H1 (cell line): Measurements from ENCODE around the gene DDAH2. TPM values are rescaled to one million over a fixed set of nuclear protein-coding genes. Genes with fewer than 3 reads are reported as not detected.

Source experiments
- ATF2 ChIP-seq: IDR thresholded peaks from 2 replicates; pipeline ENCODE4 v1.6.1; 2012; ENCODE audit warnings: low read length, inconsistent platforms
- BACH1 ChIP-seq: IDR thresholded peaks from 2 replicates; pipeline ENCODE4 v1.6.1; 2012; ENCODE audit warnings: low read length, improper control_type of control experiment
- BCL11A ChIP-seq, 2 experiments: IDR thresholded peaks; one replicate each; pipeline ENCODE4 v1.6.1; 2011; ENCODE audit warnings: low read depth in 2 of 2, low read length in 2 of 2, mild to moderate bottlenecking in 2 of 2
- CHD7 ChIP-seq: fragments of 300-600 bp; sonication (generic); IDR thresholded peaks from 2 replicates; pipeline ENCODE4 v1.7.1; 2012; ENCODE audit warnings: low read length, moderate library complexity, mild to moderate bottlenecking, inconsistent platforms; ENCODE audit not compliant: insufficient replicate concordance
- JUN ChIP-seq: IDR thresholded peaks from 2 replicates; pipeline ENCODE4 v1.6.1; 2011; ENCODE audit warnings: low read depth, mild to moderate bottlenecking, improper control_type of control experiment, low read length
- KDM1A ChIP-seq: fragments of 200-600, 300-600 bp; sonication (generic); IDR thresholded peaks from 2 replicates; pipeline ENCODE4 v1.7.1; 2016; ENCODE audit warnings: mild to moderate bottlenecking, low read length, borderline replicate concordance
- NANOG ChIP-seq: IDR thresholded peaks from 2 replicates; pipeline ENCODE4 v1.6.1; 2011; ENCODE audit warnings: low read length, low read depth, mild to moderate bottlenecking, inconsistent platforms; ENCODE audit not compliant: insufficient read depth, poor library complexity, severe bottlenecking
- RBBP5 ChIP-seq: IDR thresholded peaks from 2 replicates; pipeline ENCODE4 v1.7.1; 2012; ENCODE audit warnings: low read depth, mild to moderate bottlenecking, inconsistent platforms, low read length, moderate library complexity, borderline replicate concordance
- SIX5 ChIP-seq: IDR thresholded peaks from 2 replicates; pipeline ENCODE4 v1.6.1; 2011; ENCODE audit warnings: mild to moderate bottlenecking, low read depth, low read length
- SUZ12 ChIP-seq: fragments of 200-600 bp; sonication (generic); IDR thresholded peaks from 2 replicates; pipeline ENCODE4 v1.6.1; 2012; ENCODE audit warnings: mild to moderate bottlenecking, inconsistent platforms, low read length, moderate library complexity, mixed read lengths
- TEAD4 ChIP-seq: IDR thresholded peaks from 2 replicates; pipeline ENCODE4 v1.6.1; 2012; ENCODE audit warnings: low read depth, low read length, inconsistent platforms, mixed read lengths
- polyA plus RNA-seq, 7 experiments: library from polyadenylated mRNA; depleted of rRNA in 3 of 7; stranded (reverse) in 5 of 7; unstranded in 2 of 7; fragments of >200 nt in 5 of 7; fragments of 200-250 nt in 2 of 7; gene quantifications; 1 replicate in 5 of 7; 2 replicates in 1 of 7; 4 replicates in 1 of 7; pipeline versions ENCODE4 v1.2.1 to v1.2.3, GENCODE V29; 2011 to 2013; ENCODE audit warnings: missing spikeins in 2 of 7, mixed read lengths in 2 of 7
- total RNA-seq: library from RNA; stranded (reverse); fragmentation: NEBNext Ultra II Directional; extraction: Animal tissue kit (Norgen Biotek cat#: 25700); gene quantifications from 2 replicates; pipeline ENCODE4 v1.2.1, GENCODE V29; 2021

The DDAH2 gene
- total and polyA plus RNA-seq, 2 of the 8 experiments (the other 6 are each of a cell fraction or from before 2014, with no cell fraction given): 53.3 to 73.5 TPM

GRCh38 chr6:31691078-31691463 lies 38.0 kb downstream of the DDAH2 start (continued):
- TF ChIP-seq CHD7: no peak
- no peak for TF ChIP-seq JUN
- no peak for TF ChIP-seq SUZ12
- no peak for TF ChIP-seq RBBP5
- no peak for TF ChIP-seq BCL11A (IDR thresholded peaks at IDR 0.05; ENCODE audit: low read depth in 2 of 2, low read length in 2 of 2)
- TF ChIP-seq KDM1A: no peak
- no peak for TF ChIP-seq TEAD4
- TF ChIP-seq NANOG: no peak
- TF ChIP-seq BACH1: no peak
- no peak for TF ChIP-seq ATF2
- TF ChIP-seq SIX5: no peak
